Bronchial epithelial cell (primary cell): Measurements from ENCODE around the gene LAMC1. TPM values are rescaled to one million over a fixed set of nuclear protein-coding genes. Genes with fewer than 3 reads are reported as not detected.

Experiments
- DNase-seq: peaks from one replicate; pipeline ENCODE4 v3.0.0-alpha.2; 2010; ENCODE audit warnings: low read depth
- FAIRE-seq: peaks from 2 replicates; lab custom pipeline; 2011; peaks lifted over from hg19 to GRCh38; lab: Jason Lieb, UNC
- H3K27me3 ChIP-seq: 2 replicates; pipeline ENCODE4 v1.5.1; 2011; ENCODE audit warnings: low read length; ENCODE audit not compliant: control insufficient read depth, insufficient read depth
- H3K36me3 ChIP-seq: 2 replicates; pipeline ENCODE4 v1.5.1; 2011; ENCODE audit warnings: low read length; ENCODE audit not compliant: control insufficient read depth, insufficient read depth
- H3K4me3 ChIP-seq: 2 replicates; pipeline ENCODE4 v1.5.1; 2011; ENCODE audit warnings: mild to moderate bottlenecking, low read depth, low read length, control low read depth
- total RNA-seq: library from RNA; depleted of rRNA; stranded (reverse); fragments of >200 nt; gene quantifications from 2 replicates; pipeline ENCODE4 v1.2.1, GENCODE V29; 2014
- TF ChIP-seq, protein P1 (sequence below): IDR thresholded peaks from 2 replicates; pipeline ENCODE4 v1.5.1; 2011; ENCODE audit warnings: mild to moderate bottlenecking, moderate library complexity, low read length, control low read depth, inconsistent platforms; ENCODE audit not compliant: insufficient read depth, severe bottlenecking

LAMC1 gene
- total RNA-seq, 1 donor from 2014 or later: 219 TPM

- Histone ChIP-seq H3K4me3 (no peak overlapping the region), H3K27me3 (no peaks in the 10 kb centered on the region), H3K36me3 (no peaks in the 10 kb centered on the region)
- peak; percentile 71 for DNase-seq
- no peak for FAIRE-seq
- TF ChIP-seq, protein P1, sequence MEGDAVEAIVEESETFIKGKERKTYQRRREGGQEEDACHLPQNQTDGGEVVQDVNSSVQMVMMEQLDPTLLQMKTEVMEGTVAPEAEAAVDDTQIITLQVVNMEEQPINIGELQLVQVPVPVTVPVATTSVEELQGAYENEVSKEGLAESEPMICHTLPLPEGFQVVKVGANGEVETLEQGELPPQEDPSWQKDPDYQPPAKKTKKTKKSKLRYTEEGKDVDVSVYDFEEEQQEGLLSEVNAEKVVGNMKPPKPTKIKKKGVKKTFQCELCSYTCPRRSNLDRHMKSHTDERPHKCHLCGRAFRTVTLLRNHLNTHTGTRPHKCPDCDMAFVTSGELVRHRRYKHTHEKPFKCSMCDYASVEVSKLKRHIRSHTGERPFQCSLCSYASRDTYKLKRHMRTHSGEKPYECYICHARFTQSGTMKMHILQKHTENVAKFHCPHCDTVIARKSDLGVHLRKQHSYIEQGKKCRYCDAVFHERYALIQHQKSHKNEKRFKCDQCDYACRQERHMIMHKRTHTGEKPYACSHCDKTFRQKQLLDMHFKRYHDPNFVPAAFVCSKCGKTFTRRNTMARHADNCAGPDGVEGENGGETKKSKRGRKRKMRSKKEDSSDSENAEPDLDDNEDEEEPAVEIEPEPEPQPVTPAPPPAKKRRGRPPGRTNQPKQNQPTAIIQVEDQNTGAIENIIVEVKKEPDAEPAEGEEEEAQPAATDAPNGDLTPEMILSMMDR: no peak
Measured at GRCh38 chr1:182998482-182998881, 24.7 kb upstream of the LAMC1 start.

DNA sequence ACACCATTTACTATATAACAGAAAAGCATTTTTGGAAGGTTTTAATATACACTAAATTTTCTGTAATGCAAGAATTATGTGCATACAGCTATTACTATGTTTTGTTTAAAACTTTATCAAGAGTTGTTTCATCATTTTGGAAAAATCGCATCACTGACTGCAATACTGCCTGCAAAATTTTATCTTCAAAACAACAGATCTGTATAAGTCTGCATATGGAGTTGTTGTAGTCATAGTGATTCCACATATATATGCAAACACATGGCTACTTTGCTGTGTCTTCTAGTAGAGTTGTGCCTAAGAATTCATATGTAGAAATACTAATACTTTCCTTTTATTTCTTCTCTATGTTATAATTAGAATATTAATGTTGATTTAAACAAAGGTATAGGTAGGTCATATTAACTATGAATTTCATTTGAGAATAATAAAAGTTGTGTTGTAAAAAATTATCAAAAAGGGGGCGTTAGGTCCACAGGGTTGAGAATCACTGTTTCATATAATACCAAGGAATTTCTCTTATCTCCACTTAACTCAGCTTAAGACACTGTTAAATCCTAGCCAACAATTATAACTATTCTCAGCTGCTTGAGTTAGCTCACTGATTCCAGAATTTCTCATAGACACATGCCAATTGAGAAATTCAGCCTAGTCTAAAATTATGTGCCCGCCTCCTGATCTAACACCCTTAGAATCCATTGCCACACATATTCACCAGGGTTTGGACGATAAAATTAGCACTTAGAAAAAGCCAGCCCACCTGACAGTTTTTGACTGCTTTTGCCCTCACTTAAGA, 22.9 kb upstream of the LAMC1 start:
- DNase-seq: no peak
- Histone ChIP-seq H3K36me3 (no peaks in the 10 kb centered on the region), H3K27me3 (no peaks in the 10 kb centered on the region), H3K4me3 (no peak overlapping the region)
- FAIRE-seq: no peak
- TF ChIP-seq, protein P1: no peak

- Histone ChIP-seq H3K36me3 (no peaks in the 10 kb centered on the region), H3K4me3 (no peak overlapping the region), H3K27me3 (no peaks in the 10 kb centered on the region)
- DNase-seq (no peak), FAIRE-seq (no peak)
- TF ChIP-seq, protein P1: no peak
Measured at GRCh38 chr1:183002267-183002666, 21.0 kb upstream of the LAMC1 start.

- Histone ChIP-seq H3K27me3 (no peaks in the 10 kb centered on the region), H3K4me3 (no peak overlapping the region), H3K36me3 (no peaks in the 10 kb centered on the region)
- no peak for FAIRE-seq
- peak; percentile 45 for DNase-seq
- TF ChIP-seq, protein P1: no peak
Measured at GRCh38 chr1:183002797-183003196, 20.4 kb upstream of the LAMC1 start.

GRCh38 chr1:183003203-183003602, 20.0 kb upstream of the LAMC1 start:
- FAIRE-seq: no peak
- TF ChIP-seq, protein P1: no peak
- H3K27me3 ChIP-seq: no peaks in the 10 kb centered on the region

More at GRCh38 chr1:183003203-183003602, 20.0 kb upstream of the LAMC1 start:
- Histone ChIP-seq H3K4me3 (no peak overlapping the region), H3K36me3 (no peaks in the 10 kb centered on the region)
- DNase-seq: peak; percentile 50
